ENCODE measurements around the gene SYPL2. TPM values are rescaled to one million over a fixed set of nuclear protein-coding genes. Genes with fewer than 3 reads are reported as not detected.

Gene SYPL2
- total and polyA plus RNA-seq, 7 donors = 35.3 to 203 (median 125) TPM

- Histone ChIP-seq H3K4me1 (peaks cover 33% of the 10 kb centered on the region), H3K36me3 (ENCODE audit: insufficient read depth in 1 of 2, low read depth in 1 of 2) (peaks cover 0 to 4% of the 10 kb centered on the region in 2 donors), H3K9me3 (no peaks in the 10 kb centered on the region), H3K27ac (peak within 1 kb of the TSS; percentile 90), H3K27me3 (ENCODE audit: insufficient read depth in 3 of 3, low read length in 2 of 3) (no peaks in the 10 kb centered on the region), H3K4me3 (peak within 1 kb of the TSS; percentile 84)
- DNase-seq = peak; percentile 96 to 99
- TF ChIP-seq, protein P1, sequence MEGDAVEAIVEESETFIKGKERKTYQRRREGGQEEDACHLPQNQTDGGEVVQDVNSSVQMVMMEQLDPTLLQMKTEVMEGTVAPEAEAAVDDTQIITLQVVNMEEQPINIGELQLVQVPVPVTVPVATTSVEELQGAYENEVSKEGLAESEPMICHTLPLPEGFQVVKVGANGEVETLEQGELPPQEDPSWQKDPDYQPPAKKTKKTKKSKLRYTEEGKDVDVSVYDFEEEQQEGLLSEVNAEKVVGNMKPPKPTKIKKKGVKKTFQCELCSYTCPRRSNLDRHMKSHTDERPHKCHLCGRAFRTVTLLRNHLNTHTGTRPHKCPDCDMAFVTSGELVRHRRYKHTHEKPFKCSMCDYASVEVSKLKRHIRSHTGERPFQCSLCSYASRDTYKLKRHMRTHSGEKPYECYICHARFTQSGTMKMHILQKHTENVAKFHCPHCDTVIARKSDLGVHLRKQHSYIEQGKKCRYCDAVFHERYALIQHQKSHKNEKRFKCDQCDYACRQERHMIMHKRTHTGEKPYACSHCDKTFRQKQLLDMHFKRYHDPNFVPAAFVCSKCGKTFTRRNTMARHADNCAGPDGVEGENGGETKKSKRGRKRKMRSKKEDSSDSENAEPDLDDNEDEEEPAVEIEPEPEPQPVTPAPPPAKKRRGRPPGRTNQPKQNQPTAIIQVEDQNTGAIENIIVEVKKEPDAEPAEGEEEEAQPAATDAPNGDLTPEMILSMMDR (IDR thresholded peaks at IDR 0.05) = no peak
- peak; percentile 97 to 100 (median 98) for ATAC-seq
- WGBS, 3 donors = 0 to 1% (median 0%) methylated on average over 46 to 50 of the region's 50 CpGs
- intact Hi-C loops (cut with DNase I) = loop anchor here (1.0 to 5.0 kb wide), 4 partner anchors 15 to 44 kb away; partner anchors contain the start of gene SYPL2 (in 1 of the 2)
These were observed 39.8 kb upstream of the SYPL2 start, which contains the start of gene PSMA5 for GRCh38 chr1:109426281-109427170. PSMA5 (minus strand) TSS chr1:109426448; CDS start chr1:109426330, 118 bp downstream.

DNA sequence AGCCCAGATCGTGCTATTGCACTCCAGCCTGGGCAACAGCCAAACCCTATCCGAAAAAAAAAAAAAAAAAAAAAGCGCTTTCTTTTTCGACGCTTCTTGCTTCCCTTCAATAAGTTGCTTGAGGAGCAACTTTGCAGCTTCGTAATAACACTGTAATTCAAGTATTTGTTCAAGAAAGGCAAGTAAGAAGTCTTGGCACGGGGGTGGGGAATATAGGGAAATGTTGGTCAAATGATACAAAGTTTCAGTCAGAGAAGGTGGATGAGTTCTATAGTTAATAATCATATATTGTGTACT is 39.2 kb upstream of the SYPL2 start:
- Histone ChIP-seq H3K36me3 (ENCODE audit: insufficient read depth in 1 of 2, low read depth in 1 of 2) (no peaks in the 10 kb centered on the region), H3K4me3 (peak overlapping the region; percentile 84), H3K27ac (peak overlapping the region; percentile 90), H3K27me3 (ENCODE audit: insufficient read depth in 3 of 3, low read length in 2 of 3) (no peaks in the 10 kb centered on the region), H3K9me3 (no peaks in the 10 kb centered on the region), H3K4me1 (peaks cover 33% of the 10 kb centered on the region)
- intact Hi-C loops (cut with DNase I) = loop anchor here (1.0 to 5.0 kb wide), 4 partner anchors 14 to 44 kb away; partner anchors contain the start of gene SYPL2 (in 1 of the 2)
- TF ChIP-seq, protein P1 (IDR thresholded peaks at IDR 0.05) = no peak
- DNase-seq (no peak), ATAC-seq (no peak)
- 7 to 8% (median 7%) methylated on average over 7 of the region's 7 CpGs for WGBS, 3 donors

- H3K9me3 ChIP-seq = no peaks in the 10 kb centered on the region
- ATAC-seq (no peak), DNase-seq (no peak)
- no peak overlapping the region for H3K27ac ChIP-seq
- no peaks in the 10 kb centered on the region for H3K36me3 ChIP-seq (ENCODE audit: insufficient read depth in 1 of 2, low read depth in 1 of 2)
- no peaks in the 10 kb centered on the region for H3K27me3 ChIP-seq (ENCODE audit: insufficient read depth in 3 of 3, low read length in 2 of 3)
- H3K4me3 ChIP-seq = no peak overlapping the region
- intact Hi-C loops (cut with DNase I) = no loop called here
- H3K4me1 ChIP-seq = peaks cover 6% of the 10 kb centered on the region
- TF ChIP-seq, protein P1 (IDR thresholded peaks at IDR 0.05) = no peak
These were observed 34.0 kb upstream of the SYPL2 start for GRCh38 chr1:109432336-109432735.

GRCh38 chr1:109433322-109433721 is 33.0 kb upstream of the SYPL2 start:
- Histone ChIP-seq H3K36me3 (ENCODE audit: insufficient read depth in 1 of 2, low read depth in 1 of 2) (no peaks in the 10 kb centered on the region), H3K27me3 (ENCODE audit: insufficient read depth in 3 of 3, low read length in 2 of 3) (no peaks in the 10 kb centered on the region), H3K27ac (no peak overlapping the region), H3K4me3 (no peak overlapping the region), H3K4me1 (no peaks in the 10 kb centered on the region), H3K9me3 (no peaks in the 10 kb centered on the region)
- DNase-seq = no peak
- ATAC-seq = no peak
- 86 to 98% (median 95%) methylated on average over 1 of the region's 1 CpG for WGBS, 3 donors
- TF ChIP-seq, protein P1 (IDR thresholded peaks at IDR 0.05) = no peak
- intact Hi-C loops (cut with DNase I) = no loop called here

Data from psoas muscle (tissue), 8 donors.